Epithelial cell of proximal tubule (primary cell): ENCODE results near the gene UBQLNL. TPM values are rescaled to one million over a fixed set of nuclear protein-coding genes. Genes with fewer than 3 reads are reported as not detected.

ENCODE experiments used
- DNase-seq: peaks from one replicate; pipeline ENCODE4 v3.0.0-alpha.2; 2011; ENCODE audit warnings: low read depth
- H3K4me3 ChIP-seq: 2 replicates; pipeline ENCODE4 v1.5.1; 2011; ENCODE audit warnings: low read depth, mild to moderate bottlenecking, low read length
- CTCF ChIP-seq: conservative IDR thresholded peaks from 2 replicates; pipeline ENCODE4 v1.5.1; 2012; ENCODE audit warnings: low read depth, mild to moderate bottlenecking, low read length
- total RNA-seq: library from RNA; depleted of rRNA; stranded (reverse); fragments of >200 nt; gene quantifications from 2 replicates; pipeline ENCODE4 v1.2.3, GENCODE V29; 2015

UBQLNL gene
- total RNA-seq, 1 donor from 2014 or later, result 0.06 TPM

- peak; percentile 9 for DNase-seq
- peak; percentile 93 for TF ChIP-seq CTCF
- H3K4me3 ChIP-seq, result no peak overlapping the region
Observed at GRCh38 chr11:5476186-5476819, 40.2 kb downstream of the UBQLNL start.

GRCh38 chr11:5473921-5474320 is 42.6 kb downstream of the UBQLNL start:
- no peak overlapping the region for H3K4me3 ChIP-seq
- DNase-seq, result no peak
- TF ChIP-seq CTCF, result no peak

GRCh38 chr11:5467527-5467926 is 49.0 kb downstream of the UBQLNL start:
- TF ChIP-seq CTCF, result no peak
- DNase-seq, result no peak
- no peak overlapping the region for H3K4me3 ChIP-seq

Other genes with a start within 250 kb of the UBQLNL start
- gene HBE1, start 246.8 kb downstream of the UBQLNL start, total RNA-seq, result not detected in 2 replicates
- not detected in 2 replicates for gene OR51B4, start 214.8 kb downstream of the UBQLNL start, total RNA-seq
- gene OR51B2, start 192.4 kb downstream of the UBQLNL start, total RNA-seq, result not detected in 2 replicates
- not detected in 2 replicates for gene OR51B5, start 173.2 kb downstream of the UBQLNL start, total RNA-seq
- not detected in 2 replicates for gene OR51B6, start 165.2 kb downstream of the UBQLNL start, total RNA-seq
- not detected in 2 replicates for gene OR51M1, start 132.9 kb downstream of the UBQLNL start, total RNA-seq
- gene OR51Q1, start 94.6 kb downstream of the UBQLNL start, total RNA-seq, result not detected in 2 replicates
- gene OR51I1, start 75.2 kb downstream of the UBQLNL start, total RNA-seq, result not detected in 2 replicates
- gene OR51I2, start 67.4 kb downstream of the UBQLNL start, total RNA-seq, result not detected in 2 replicates
- not detected in 2 replicates for gene OR52D1, start 28.0 kb downstream of the UBQLNL start, total RNA-seq
- not detected in 2 replicates for gene UBQLN3, start 6.7 kb downstream of the UBQLNL start, total RNA-seq
- gene OR52H1, start 31.8 kb upstream of the UBQLNL start, total RNA-seq, result not detected in 2 replicates
- not detected in 2 replicates for gene OR52B6, start 64.2 kb upstream of the UBQLNL start, total RNA-seq
- 1.4 and 6.3 TPM in 2 replicates for gene TRIM6, start 79.9 kb upstream of the UBQLNL start, total RNA-seq
- gene TRIM34, start 108.3 kb upstream of the UBQLNL start, total RNA-seq, result 2.4 and 7.8 TPM in 2 replicates
- gene TRIM5, start 168.4 kb upstream of the UBQLNL start, total RNA-seq, result 20.5 and 28.5 TPM in 2 replicates
- 8.2 and 18.9 TPM in 2 replicates for gene TRIM22, start 173.1 kb upstream of the UBQLNL start, total RNA-seq
- gene OR56B1, start 219.7 kb upstream of the UBQLNL start, total RNA-seq, result not detected in 2 replicates
- not detected in 2 replicates for gene OR52N4, start 237.5 kb upstream of the UBQLNL start, total RNA-seq